Esophagus muscularis mucosa (tissue), 4 donors: Measurements from ENCODE around the gene CD22. TPM values are rescaled to one million over a fixed set of nuclear protein-coding genes. Genes with fewer than 3 reads are reported as not detected.

Experiments
- DNase-seq: peaks from one replicate; pipeline ENCODE4 v3.0.0-alpha.2; 2017; ENCODE audit errors: extremely low spot score
- H3K27ac ChIP-seq, 4 donors: fragments of 200-600 bp; sonication (generic); replicated peaks in 1 of 4; 1 replicate in 3 of 4; 2 replicates in 1 of 4; pipeline ENCODE4 v1.5.1; 2016 to 2019; ENCODE audit warnings: mild to moderate bottlenecking in 1 of 4
- H3K27me3 ChIP-seq, 4 donors: fragments of 200-600 bp; sonication (generic); one replicate each; pipeline versions ENCODE4 v1.5.1 to v1.6.0; 2016 to 2019
- H3K36me3 ChIP-seq, 4 donors: fragments of 200-600 bp; sonication (generic); one replicate each; pipeline ENCODE4 v1.5.1; 2016 to 2019
- H3K4me1 ChIP-seq, 4 donors: fragments of 200-600 bp; sonication (generic); one replicate each; pipeline ENCODE4 v1.5.1; 2016 to 2019
- H3K4me3 ChIP-seq, 4 donors: fragments of 200-600 bp; sonication (generic); 1 replicate in 2 of 4; 2 replicates in 2 of 4; pipeline ENCODE4 v1.5.1; 2016 to 2019; ENCODE audit warnings: mild to moderate bottlenecking in 4 of 4, moderate library complexity in 1 of 4
- H3K9me3 ChIP-seq, 4 donors: fragments of 200-600 bp; sonication (generic); 1 replicate in 3 of 4; 2 replicates in 1 of 4; pipeline ENCODE4 v1.5.1; 2016 to 2019
- CTCF ChIP-seq, 3 experiments: fragments of 200-600 bp in 2 of 3; fragments of 450-650 bp in 1 of 3; sonication (generic) in 2 of 3; IDR thresholded peaks; one replicate each; pipeline ENCODE4 v1.5.1; 2017 to 2019; ENCODE audit warnings: antibody characterized with exemption in 3 of 3, mild to moderate bottlenecking in 2 of 3, moderate library complexity in 1 of 3
- EP300 ChIP-seq: sonication (generic); formaldehyde crosslinking; IDR thresholded peaks from one replicate; pipeline ENCODE4 v1.6.1; 2017; ENCODE audit warnings: antibody characterized with exemption
- POLR2A ChIP-seq: fragments of 450-650 bp; IDR thresholded peaks from one replicate; pipeline ENCODE4 v1.6.1; 2017; ENCODE audit warnings: antibody characterized with exemption, moderate library complexity, mild to moderate bottlenecking, low read depth
- POLR2AphosphoS5 ChIP-seq, 2 donors: sonication (generic); formaldehyde crosslinking; IDR thresholded peaks; one replicate each; pipeline ENCODE4 v1.6.1; 2017; ENCODE audit warnings: antibody characterized with exemption in 2 of 2
- WGBS: methylation state at CpG from one replicate; pipeline ENCODE4 v1.1.5; 2018; 5-methylcytosine and 5-hydroxymethylcytosine counted together
- intact Hi-C: fragments of 100-400 bp; cut with DNase I; formaldehyde crosslinking; loops from one replicate; pipeline ENCODE4 v1.15.1; 2023
- total RNA-seq, 4 donors: library from RNA; depleted of rRNA; stranded (reverse); fragments of >200 nt; gene quantifications; one replicate each; pipeline versions ENCODE4 v1.1.0 to v1.2.1, GENCODE V29; 2016

CD22 gene
- total RNA-seq, 4 donors from 2014 or later = 2.3 to 12.5 (median 3.7) TPM

- Histone ChIP-seq H3K9me3 (peaks cover 0 to 10% (median 5%) of the 10 kb centered on the region in 4 donors), H3K27ac (no peak overlapping the region), H3K4me1 (peaks cover 0 to 8% (median 0%) of the 10 kb centered on the region in 4 donors), H3K36me3 (no peaks in the 10 kb centered on the region), H3K4me3 (no peak overlapping the region), H3K27me3 (peaks cover 0 to 20% (median 0%) of the 10 kb centered on the region in 4 donors)
- intact Hi-C loops = no loop called here
- no peak for DNase-seq
- TF ChIP-seq EP300 (no peak), CTCF (IDR thresholded peaks at IDR 0.05) (no peak), POLR2A (no peak)
- WGBS = 96% methylated on average over 9 of the region's 9 CpGs
Observed at GRCh38 chr19:35322014-35322413, 7.0 kb upstream of the CD22 start.

GRCh38 chr19:35327642-35328041 lies 1.3 kb upstream of the CD22 start:
- no peaks in the 10 kb centered on the region for H3K9me3 ChIP-seq
- H3K27me3 ChIP-seq = peaks cover 0 to 48% (median 0%) of the 10 kb centered on the region in 4 donors
- WGBS = 74% methylated on average over 4 of the region's 4 CpGs
- H3K4me1 ChIP-seq = no peaks in the 10 kb centered on the region
- no peak overlapping the region for H3K4me3 ChIP-seq
- DNase-seq = no peak
- intact Hi-C loops = no loop called here
- no peak overlapping the region for H3K27ac ChIP-seq
- no peak for TF ChIP-seq CTCF (IDR thresholded peaks at IDR 0.05)
- no peak for TF ChIP-seq POLR2A
- TF ChIP-seq EP300 = no peak
- TF ChIP-seq POLR2AphosphoS5 (IDR thresholded peaks at IDR 0.05) = no peak
- H3K36me3 ChIP-seq = no peaks in the 10 kb centered on the region

- intact Hi-C loops = no loop called here
- Histone ChIP-seq H3K27ac (no peak overlapping the region), H3K4me1 (no peaks in the 10 kb centered on the region), H3K36me3 (no peaks in the 10 kb centered on the region), H3K9me3 (no peaks in the 10 kb centered on the region), H3K4me3 (no peak overlapping the region), H3K27me3 (peaks cover 0 to 65% (median 0%) of the 10 kb centered on the region in 4 donors)
- DNase-seq = no peak
- 86% methylated on average over 4 of the region's 4 CpGs for WGBS
- TF ChIP-seq POLR2AphosphoS5 (IDR thresholded peaks at IDR 0.05) (no peak), POLR2A (no peak), CTCF (IDR thresholded peaks at IDR 0.05) (no peak), EP300 (no peak)
Observed at GRCh38 chr19:35329323-35329722, 336 bp downstream of the CD22 start.

- Histone ChIP-seq H3K4me3 (no peak overlapping the region), H3K4me1 (no peaks in the 10 kb centered on the region), H3K27me3 (peaks cover 0 to 67% (median 0%) of the 10 kb centered on the region in 4 donors), H3K36me3 (no peaks in the 10 kb centered on the region), H3K27ac (no peak overlapping the region), H3K9me3 (no peaks in the 10 kb centered on the region)
- 56% methylated on average over 7 of the region's 7 CpGs for WGBS
- no peak for DNase-seq
- TF ChIP-seq CTCF (IDR thresholded peaks at IDR 0.05) (no peak), EP300 (no peak), POLR2A (no peak), POLR2AphosphoS5 (IDR thresholded peaks at IDR 0.05) (no peak)
- intact Hi-C loops = no loop called here
Observed at GRCh38 chr19:35330475-35330874, 1.5 kb downstream of the CD22 start.

- H3K4me3 ChIP-seq = no peak overlapping the region
- H3K36me3 ChIP-seq = no peaks in the 10 kb centered on the region
- WGBS = 88% methylated on average over 14 of the region's 14 CpGs
- H3K27ac ChIP-seq = no peak overlapping the region
- no peaks in the 10 kb centered on the region for H3K4me1 ChIP-seq
- no peak for DNase-seq
- TF ChIP-seq CTCF (IDR thresholded peaks at IDR 0.05) = no peak
- no peak for TF ChIP-seq EP300
- TF ChIP-seq POLR2AphosphoS5 (IDR thresholded peaks at IDR 0.05) = no peak
- no peak for TF ChIP-seq POLR2A
- intact Hi-C loops = no loop called here
- no peaks in the 10 kb centered on the region for H3K9me3 ChIP-seq
- H3K27me3 ChIP-seq = peaks cover 0 to 67% (median 0%) of the 10 kb centered on the region in 4 donors
Observed at GRCh38 chr19:35331551-35332214, 2.7 kb downstream of the CD22 start.
